ENCODE results near the gene CRTAC1. TPM values are rescaled to one million over a fixed set of nuclear protein-coding genes. Genes with fewer than 3 reads are reported as not detected.
"Not testable (repeated sequence)": the region's sequence is repeated elsewhere in the genome, so short reads cannot be mapped to it uniquely, and the experiment has no call there.

CRTAC1 gene
- total RNA-seq, 1 experiment from 2014 or later: 17.9 TPM

DNA sequence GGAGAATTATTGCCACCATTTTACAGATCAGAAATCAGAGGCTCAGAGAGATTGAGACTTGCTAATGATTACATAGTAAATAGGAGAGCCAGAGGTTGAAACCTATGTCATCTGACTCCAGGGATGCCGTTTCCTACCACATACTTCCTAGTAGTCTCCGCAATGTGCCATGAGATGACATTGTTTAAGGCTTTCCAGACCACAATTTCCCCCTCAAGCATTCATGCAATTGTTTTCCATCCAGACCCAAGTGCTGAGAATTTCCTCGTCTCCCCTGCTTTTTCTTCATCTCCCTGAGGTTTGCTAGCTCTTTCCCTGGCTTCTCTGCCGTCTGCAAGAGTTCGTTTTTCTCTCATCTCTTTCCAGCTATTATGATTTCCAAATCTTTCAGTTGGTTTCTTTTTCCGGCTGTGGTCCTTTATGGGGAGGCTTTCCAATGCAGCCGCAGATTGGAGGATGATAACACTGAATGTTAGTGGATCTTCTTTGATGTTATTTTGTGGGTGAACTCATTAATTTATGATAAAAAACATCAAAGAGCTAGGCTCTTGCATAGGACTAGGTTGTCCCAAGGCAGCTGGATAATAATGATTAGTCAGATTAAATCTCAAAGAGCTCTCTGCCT is 187.7 kb downstream of the CRTAC1 start:
- DNase-seq (ENCODE audit: low read depth): peak; percentile 77

DNA sequence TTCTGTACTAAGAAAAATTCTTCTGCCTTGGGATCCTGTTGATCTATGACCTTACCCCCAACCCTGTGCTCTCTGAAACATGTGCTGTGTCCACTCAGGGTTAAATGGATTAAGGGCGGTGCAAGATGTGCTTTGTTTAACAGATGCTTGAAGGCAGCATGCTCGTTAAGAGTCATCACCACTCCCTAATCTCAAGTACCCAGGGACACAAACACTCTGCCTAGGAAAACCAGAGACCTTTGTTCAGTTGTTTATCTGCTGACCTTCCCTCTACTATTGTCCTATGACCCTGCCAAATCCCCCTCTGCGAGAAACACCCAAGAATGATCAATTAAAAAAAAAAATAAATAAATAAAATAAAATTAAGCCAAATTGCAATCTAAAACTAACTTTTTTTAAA is 188.3 kb downstream of the CRTAC1 start:
- not testable (repeated sequence) for DNase-seq (ENCODE audit: low read depth)

DNA sequence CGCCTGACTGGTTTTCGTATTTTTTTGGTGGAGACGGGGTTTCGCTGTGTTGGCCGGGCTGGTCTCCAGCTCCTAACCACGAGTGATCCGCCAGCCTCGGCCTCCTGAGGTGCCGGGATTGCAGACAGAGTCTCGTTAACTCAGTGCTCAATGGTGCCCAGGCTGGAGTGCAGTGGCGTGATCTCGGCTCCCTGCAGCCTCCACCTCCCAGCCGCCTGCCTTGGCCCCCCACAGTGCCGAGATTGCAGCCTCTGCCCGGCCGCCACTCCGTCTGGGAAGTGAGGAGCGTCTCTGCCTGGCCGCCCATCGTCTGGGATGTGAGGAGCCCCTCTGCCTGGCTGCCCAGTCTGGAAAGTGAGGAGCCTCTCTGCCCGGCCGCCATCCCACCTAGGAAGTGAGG is 189.3 kb downstream of the CRTAC1 start:
- not testable (repeated sequence) for DNase-seq (ENCODE audit: low read depth)

DNA sequence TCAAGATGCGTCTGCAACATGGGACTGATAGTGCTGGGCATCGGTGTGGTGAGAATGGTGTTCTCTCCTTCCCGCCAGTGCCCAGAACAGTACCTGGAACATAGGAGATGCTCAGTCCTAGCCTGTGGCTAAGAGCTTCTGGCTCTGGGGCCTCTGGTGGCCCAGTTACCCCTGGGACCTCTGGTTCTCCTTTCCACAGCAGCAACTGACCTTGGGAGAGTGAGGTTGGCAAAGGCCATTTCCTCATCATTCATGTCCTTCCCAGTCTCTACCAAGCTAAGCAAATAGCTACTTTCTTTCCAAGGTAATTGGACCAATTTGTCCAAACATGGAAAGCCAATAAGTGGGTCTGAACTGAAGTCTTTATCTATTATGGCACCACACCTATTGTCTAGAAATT is 192.3 kb downstream of the CRTAC1 start:
- DNase-seq (ENCODE audit: low read depth): no peak

DNA sequence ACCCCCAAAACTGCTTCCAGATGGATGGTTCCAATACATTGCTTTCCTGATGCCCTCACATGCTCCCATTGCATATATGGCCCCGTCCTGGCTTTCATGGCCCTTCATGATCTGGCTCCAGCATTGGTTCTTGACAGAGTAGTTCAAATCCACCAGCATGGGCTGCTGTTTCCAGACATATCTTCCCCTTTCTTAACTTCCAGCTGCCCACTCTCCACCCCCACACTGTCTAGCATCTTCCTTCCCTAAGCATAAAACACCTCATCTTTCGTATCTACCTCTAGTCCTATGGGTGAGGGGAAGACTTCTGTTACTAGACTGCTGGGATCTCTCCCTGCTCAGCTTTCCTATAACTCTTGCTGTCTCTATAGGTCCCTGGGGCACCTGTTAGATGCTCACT is 194.0 kb downstream of the CRTAC1 start:
- no peak for DNase-seq (ENCODE audit: low read depth)

DNA sequence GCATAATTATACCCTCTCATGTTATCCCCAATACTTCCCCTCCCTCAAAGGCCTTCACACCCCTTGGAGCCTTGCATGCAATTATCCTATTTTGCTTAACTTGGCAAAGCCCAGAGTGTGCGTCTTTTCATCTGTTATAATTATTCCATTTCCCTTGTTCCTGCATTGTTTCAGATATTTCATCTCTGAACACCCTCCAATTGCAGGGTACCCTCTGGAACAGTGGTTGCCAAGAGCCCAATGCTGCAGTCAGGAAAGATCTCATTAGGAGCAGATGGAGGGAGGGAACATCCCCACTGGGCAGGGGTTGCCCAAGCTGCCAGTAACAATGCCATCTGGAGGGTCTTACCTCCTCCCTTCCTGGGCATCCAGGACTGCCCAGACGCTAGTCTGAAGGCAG is 199.2 kb downstream of the CRTAC1 start:
- DNase-seq (ENCODE audit: low read depth): no peak

DNA sequence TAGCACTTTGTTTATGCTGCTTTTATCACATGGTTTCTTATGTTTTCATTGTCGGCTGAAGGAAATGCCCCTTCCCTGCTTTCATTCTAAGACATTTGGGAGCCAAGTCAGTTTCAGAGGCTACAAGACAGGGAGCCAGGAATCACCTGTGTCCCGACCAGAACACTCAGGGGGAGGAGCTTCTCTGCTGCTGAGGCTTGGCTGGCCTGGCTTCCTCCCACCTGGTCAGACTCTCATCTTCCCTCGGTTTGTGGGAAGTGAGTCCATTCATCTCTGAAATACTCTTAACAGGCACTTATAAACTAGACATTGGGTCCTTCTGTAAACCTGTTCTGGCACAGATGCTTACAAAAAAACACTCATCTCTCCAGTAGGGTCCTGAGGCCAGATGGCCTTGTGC is 200.4 kb downstream of the CRTAC1 start:
- DNase-seq (ENCODE audit: low read depth): no peak

DNA sequence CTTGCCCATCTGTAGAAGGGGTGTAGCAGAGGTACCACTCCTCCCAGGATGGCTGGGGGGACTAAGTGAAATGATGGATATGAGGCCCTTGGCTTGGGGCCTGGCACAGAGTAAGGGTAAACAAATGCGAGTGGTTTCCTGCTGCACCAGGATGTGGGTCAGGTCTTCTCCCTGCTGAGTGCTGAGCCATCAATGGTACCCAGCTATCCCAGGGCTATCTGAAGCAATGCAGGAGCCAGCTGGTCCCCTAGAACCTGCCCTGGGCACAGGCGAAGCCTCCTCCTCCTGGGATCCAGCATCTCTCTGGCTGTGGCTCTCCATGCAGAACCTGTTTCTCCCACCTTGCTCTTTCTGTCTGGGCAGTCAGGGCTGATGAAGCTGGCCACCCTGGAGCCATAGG is 201.7 kb downstream of the CRTAC1 start:
- no peak for DNase-seq (ENCODE audit: low read depth)

DNA sequence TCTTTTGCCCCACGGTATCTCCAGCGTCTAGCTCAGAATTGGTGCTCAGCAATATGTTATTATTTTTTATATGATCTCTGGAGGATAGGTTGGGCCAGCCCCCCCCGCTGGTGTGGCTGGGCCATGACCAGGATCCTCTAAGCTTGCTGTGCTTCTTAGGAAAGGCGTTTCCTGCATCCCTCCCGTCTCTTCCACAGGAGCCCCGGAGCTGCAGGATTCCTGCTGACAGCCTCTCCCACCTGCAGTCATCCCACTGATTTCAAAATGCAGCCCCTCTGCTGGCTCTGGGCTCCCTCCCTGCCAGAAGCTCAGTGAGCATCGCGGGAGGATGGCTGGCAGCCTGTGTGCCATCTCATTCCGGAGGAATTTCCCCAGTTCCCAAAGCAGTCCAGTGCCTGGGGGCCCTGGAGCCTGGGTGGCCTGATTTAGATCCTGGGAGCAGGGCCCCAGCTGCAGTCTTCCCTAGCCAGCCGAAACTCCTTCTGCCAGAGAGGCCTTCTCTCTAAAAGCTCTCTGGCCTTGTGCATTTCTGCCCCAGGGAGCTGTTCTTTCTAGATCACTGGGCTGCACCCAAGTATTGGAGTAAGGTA is 202.6 kb downstream of the CRTAC1 start:
- DNase-seq (ENCODE audit: low read depth): peak; percentile 65

DNA sequence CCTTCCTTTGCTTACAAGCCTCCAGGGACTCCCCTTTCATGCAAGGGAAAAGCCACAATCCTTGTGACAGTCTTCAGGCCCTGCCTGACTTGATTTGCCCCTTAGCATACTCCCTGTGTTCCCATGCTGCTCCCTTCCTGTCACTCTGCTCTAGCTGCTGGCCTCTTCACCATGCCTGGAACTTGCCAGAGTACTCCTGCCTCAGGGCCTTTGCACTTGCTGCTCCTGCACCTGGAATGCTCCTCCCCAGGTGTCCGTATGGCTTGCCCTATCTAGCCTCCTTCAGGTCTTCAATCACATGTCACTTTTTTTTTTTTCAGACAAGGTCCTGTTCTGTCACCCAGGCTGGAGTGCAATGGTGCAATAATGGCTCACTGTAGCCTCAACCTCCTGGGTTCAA is 203.5 kb downstream of the CRTAC1 start:
- DNase-seq (ENCODE audit: low read depth): no peak

DNA sequence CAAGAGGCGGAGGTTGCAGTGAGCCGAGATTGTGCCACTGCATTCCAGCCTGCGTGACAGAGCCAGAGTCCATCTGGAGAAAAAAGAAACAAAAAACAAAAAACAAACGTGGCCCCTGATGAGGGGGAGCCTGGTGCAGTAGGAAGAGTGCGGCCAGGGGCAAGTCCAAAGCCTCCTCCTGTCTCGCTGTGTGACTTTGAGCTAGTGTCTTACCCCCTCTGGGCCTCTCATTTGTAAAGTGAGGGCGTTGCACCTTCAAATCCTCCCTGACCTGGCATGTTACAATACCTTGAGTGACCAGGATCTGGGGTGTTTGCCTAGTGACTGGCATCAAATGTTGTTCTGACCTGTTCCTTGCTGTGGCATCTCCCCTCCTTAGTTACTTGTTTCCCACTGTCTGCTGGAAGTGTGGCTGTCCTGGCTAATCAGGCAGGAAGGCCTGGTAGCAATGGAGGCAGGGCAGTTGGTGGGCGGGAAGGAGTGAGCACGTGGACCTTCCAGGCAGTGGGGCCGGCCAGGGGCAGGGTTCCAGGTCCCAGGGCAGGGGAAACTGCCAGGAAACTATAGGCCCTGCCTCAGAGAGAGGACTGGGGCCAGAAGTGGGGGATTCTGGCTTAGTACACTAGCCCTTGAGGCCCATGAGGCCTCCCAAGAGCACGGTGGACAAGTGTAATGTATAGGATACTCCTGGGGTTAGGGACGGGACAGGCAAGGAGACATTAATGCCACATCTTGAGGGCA is 205.2 kb downstream of the CRTAC1 start:
- DNase-seq (ENCODE audit: low read depth): no peak

DNA sequence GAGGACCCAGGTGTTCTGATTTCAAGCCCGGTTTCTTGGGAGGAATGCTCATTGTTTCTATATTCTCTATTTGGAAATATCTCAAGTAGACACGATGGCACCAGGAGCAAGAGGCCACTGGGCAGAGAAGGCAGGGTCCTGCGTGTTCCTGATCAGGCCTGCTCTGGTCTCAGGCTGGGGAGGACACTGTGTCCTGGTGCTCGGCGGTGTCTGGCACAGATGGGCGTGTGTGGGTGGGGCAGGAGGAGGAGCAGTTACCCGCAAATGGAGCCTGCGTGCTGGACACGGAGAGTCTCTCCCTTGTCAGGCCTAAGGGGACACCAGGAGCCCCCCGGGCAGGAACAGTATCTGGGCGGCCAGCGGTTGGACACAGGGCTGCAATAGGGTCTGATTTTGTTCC is 206.7 kb downstream of the CRTAC1 start:
- no peak for DNase-seq (ENCODE audit: low read depth)

DNA sequence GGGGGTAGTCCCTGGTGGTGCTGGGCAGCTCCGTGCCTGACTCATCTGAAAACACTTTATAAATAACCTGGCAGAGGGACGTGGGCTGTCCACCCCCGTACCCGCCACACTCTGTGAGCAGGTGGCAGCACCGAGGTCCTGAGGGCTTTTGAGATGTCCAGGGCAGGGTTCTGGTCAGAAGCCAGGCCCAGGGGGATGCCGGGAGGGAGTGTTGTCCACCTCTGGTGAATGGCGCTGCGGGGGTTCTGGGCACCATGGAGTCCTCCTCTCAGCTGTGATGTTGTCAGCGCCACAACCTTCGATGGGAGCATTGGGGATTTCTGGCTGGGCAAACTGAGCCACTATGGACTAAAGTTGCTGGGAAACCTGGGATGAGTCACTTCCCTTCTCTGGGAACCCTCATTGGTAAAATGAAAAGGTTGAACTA is 208.1 kb downstream of the CRTAC1 start:
- peak; percentile 60 for DNase-seq (ENCODE audit: low read depth)

DNA sequence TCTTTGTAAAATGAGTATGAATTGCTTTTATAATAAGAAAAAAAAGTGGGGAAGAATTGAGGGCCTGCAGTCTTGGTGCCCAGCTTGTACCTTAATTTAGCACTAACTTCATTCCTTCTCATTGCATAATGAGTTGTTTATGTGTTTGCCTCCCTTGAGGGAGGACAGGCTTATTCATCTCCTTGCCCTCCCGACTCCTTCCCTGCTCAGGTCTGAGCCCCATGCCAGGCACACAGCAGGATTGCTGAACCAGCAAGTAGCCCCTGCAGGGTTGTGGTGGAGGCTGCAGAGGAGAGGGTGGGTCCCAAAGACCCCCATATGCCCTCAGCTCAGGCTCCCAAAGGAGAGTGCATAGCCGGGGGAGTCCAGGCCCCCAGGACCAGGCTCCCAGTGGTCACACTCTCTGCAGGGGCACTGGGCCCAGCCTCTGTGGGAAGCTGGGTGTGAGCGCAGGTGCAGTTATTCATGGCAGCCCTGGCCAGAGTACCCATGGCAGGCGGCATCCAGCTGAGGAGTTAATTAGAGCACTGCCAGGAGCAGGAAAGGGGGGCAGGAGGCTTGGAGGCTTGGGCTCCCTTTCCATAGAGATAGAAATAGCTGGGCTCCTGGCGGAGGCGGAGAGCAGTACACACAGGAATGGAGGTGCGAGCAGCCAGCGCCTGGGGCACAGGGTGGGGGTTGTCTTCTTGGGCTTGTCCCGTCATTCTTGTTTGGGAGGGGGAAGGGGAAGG is 208.9 kb downstream of the CRTAC1 start:
- no peak for DNase-seq (ENCODE audit: low read depth)

DNA sequence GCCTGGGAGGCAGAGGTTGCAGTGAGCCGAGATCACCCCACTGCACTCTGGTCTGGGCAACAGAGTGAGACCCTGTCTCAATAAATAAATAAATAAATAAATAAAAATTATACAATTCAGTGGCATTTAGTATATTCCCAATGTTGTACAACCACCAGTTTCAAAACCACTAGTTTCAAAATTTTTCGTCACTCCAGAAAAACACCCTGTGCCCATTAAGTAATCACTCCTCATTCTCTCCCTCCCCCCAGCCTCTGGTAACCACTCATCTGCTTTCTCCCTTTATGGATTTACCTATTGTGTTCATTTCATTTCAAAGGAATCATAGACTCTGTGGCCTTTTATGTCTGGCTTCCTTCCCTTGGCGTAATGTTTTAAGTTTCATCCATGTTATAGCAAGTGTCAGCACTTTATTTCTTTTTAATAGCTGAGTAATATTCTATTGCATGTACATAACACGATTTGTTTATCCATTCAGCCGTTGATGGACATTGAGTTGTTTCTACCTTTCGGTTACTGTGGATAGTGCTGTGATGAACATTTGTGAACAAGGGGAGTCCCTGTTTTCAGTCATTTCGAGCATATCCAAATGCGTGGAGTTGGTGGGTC is 210.2 kb downstream of the CRTAC1 start:
- no peak for DNase-seq (ENCODE audit: low read depth)

DNA sequence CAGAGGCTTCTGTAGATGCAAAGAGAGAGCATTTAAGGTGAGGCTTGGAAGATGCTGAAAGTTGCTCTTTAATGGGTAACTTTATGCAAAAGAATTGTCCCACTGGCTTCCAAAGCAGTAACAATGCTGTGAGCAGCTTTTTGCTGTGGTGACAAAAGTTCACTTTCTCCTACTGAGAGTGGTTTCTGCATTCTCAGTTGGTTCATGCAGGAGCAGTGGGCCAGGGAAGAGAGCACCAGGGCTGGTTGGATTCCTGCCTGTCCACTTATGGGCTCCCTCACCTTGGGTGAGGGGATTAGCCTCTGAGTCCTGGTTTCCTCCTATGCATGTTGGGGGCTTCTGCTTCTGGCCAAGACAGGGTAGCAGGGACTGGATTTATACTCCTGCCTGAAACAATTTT is 211.8 kb downstream of the CRTAC1 start:
- DNase-seq (ENCODE audit: low read depth): no peak

DNA sequence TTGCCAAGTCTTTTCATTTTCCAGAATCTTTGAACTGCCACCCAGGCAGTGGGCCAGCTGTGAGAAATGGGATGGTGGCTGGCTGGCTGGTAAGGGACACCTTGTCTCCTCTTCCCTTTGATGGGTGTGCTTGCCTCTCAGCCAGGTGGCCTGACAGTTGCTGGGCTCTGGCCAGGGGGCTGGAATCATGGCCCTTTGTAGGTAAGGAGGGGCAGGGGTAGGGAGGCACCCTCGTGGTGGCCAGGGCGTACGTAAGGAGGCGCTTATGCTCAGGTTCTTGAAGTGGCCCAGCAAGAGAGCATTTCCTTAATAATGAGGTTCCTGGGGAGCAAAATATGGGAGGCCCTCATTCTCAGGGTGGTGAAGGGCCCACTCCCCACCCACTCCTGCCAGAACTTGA is 213.8 kb downstream of the CRTAC1 start:
- DNase-seq (ENCODE audit: low read depth): no peak

Other genes starting within 250 kb of the CRTAC1 start
- gene GOLGA7B, start 180.8 kb downstream of the CRTAC1 start, total RNA-seq (2014; rRNA removed; shearing (Covaris generic)): 1.3 and 2.0 TPM in 2 replicates
- gene R3HCC1L, start 104.0 kb upstream of the CRTAC1 start, total RNA-seq (2014; rRNA removed; shearing (Covaris generic)): 11.8 and 14.0 TPM in 2 replicates
- 0.97 and 1.3 TPM in 2 replicates for gene LOXL4, start 237.6 kb upstream of the CRTAC1 start, total RNA-seq (2014; rRNA removed; shearing (Covaris generic))

All from Daoy (cell line).